ENCODE measurements around the gene FAM241A. TPM values are rescaled to one million over a fixed set of nuclear protein-coding genes. Genes with fewer than 3 reads are reported as not detected.

The FAM241A gene
- total RNA-seq, 1 experiment from 2014 or later, result 2.2 TPM

GRCh38 chr4:112182604-112183003 is 37.4 kb downstream of the FAM241A start:
- Histone ChIP-seq H2AFZ (ENCODE audit: low read length) (no peak overlapping the region), H3K79me2 (ENCODE audit: low read length) (no peaks in the 10 kb centered on the region), H3K27me3 (ENCODE audit: low read length) (no peaks in the 10 kb centered on the region), H3K9me2 (replicated peaks; ENCODE audit: low read length) (no peaks in the 10 kb centered on the region), H4K20me1 (ENCODE audit: low read length) (no peaks in the 10 kb centered on the region), H3K9me3 (ENCODE audit: low read length) (no peaks in the 10 kb centered on the region), H3K27ac (ENCODE audit: low read length) (no peak overlapping the region), H3F3A (ENCODE audit: low read length, unreplicated experiment) (no peaks in the 10 kb centered on the region), H3K9ac (ENCODE audit: low read length) (no peak overlapping the region), H3K36me3 (ENCODE audit: low read depth, low read length) (no peaks in the 10 kb centered on the region), H3K4me2 (ENCODE audit: low read length) (no peak overlapping the region), H3K4me3 (ENCODE audit: low read length) (no peak overlapping the region), H3K4me1 (ENCODE audit: insufficient read depth, low read length) (no peaks in the 10 kb centered on the region)
- no TSS peak for BruUV-seq (replicated peaks)
- ATAC-seq (no peak), DNase-seq (no peak)
- intact Hi-C loops (cut with micrococcal nuclease), result no loop called here
- POLR2A ChIA-PET (ENCODE audit: unreplicated experiment), result no interaction called here
- CTCF ChIA-PET, result no interaction called here
- TF ChIP-seq EZH2phosphoT487 (IDR thresholded peaks at IDR 0.05; ENCODE audit: borderline replicate concordance, low read length) (no peak), CTCF (conservative IDR thresholded peaks at IDR 0.05; ENCODE audit: low read depth, low read length) (no peak), EZH2 (IDR thresholded peaks at IDR 0.05; ENCODE audit: low read length, unreplicated experiment) (no peak)

GRCh38 chr4:112183252-112183651 is 38.0 kb downstream of the FAM241A start:
- Histone ChIP-seq H3K9ac (ENCODE audit: low read length) (no peak overlapping the region), H3K4me1 (ENCODE audit: insufficient read depth, low read length) (no peaks in the 10 kb centered on the region), H3K36me3 (ENCODE audit: low read depth, low read length) (no peaks in the 10 kb centered on the region), H2AFZ (ENCODE audit: low read length) (no peak overlapping the region), H3K27ac (ENCODE audit: low read length) (no peak overlapping the region), H3K27me3 (ENCODE audit: low read length) (no peaks in the 10 kb centered on the region), H3K9me3 (ENCODE audit: low read length) (no peaks in the 10 kb centered on the region), H4K20me1 (ENCODE audit: low read length) (no peaks in the 10 kb centered on the region), H3K9me2 (replicated peaks; ENCODE audit: low read length) (no peaks in the 10 kb centered on the region), H3K4me2 (ENCODE audit: low read length) (no peak overlapping the region), H3F3A (ENCODE audit: low read length, unreplicated experiment) (no peaks in the 10 kb centered on the region), H3K79me2 (ENCODE audit: low read length) (no peaks in the 10 kb centered on the region), H3K4me3 (ENCODE audit: low read length) (no peak overlapping the region)
- ChIA-PET CTCF (no interaction called here), POLR2A (ENCODE audit: unreplicated experiment) (no interaction called here)
- TF ChIP-seq EZH2 (IDR thresholded peaks at IDR 0.05; ENCODE audit: low read length, unreplicated experiment) (no peak), CTCF (conservative IDR thresholded peaks at IDR 0.05; ENCODE audit: low read depth, low read length) (no peak), EZH2phosphoT487 (IDR thresholded peaks at IDR 0.05; ENCODE audit: borderline replicate concordance, low read length) (no peak)
- DNase-seq (no peak), ATAC-seq (no peak)
- BruUV-seq (replicated peaks), result no TSS peak
- intact Hi-C loops (cut with micrococcal nuclease), result no loop called here

GRCh38 chr4:112184438-112184837 is 39.2 kb downstream of the FAM241A start:
- H3K4me2 ChIP-seq (ENCODE audit: low read length), result no peak overlapping the region
- no peak overlapping the region for H3K9ac ChIP-seq (ENCODE audit: low read length)
- no peaks in the 10 kb centered on the region for H3K36me3 ChIP-seq (ENCODE audit: low read depth, low read length)
- no peak for TF ChIP-seq CTCF (conservative IDR thresholded peaks at IDR 0.05; ENCODE audit: low read depth, low read length)
- TF ChIP-seq EZH2 (IDR thresholded peaks at IDR 0.05; ENCODE audit: low read length, unreplicated experiment), result no peak
- TF ChIP-seq EZH2phosphoT487 (IDR thresholded peaks at IDR 0.05; ENCODE audit: borderline replicate concordance, low read length), result no peak
- no peaks in the 10 kb centered on the region for H3K9me2 ChIP-seq (replicated peaks; ENCODE audit: low read length)
- no peaks in the 10 kb centered on the region for H3K9me3 ChIP-seq (ENCODE audit: low read length)
- H3K79me2 ChIP-seq (ENCODE audit: low read length), result no peaks in the 10 kb centered on the region
- H3F3A ChIP-seq (ENCODE audit: low read length, unreplicated experiment), result no peaks in the 10 kb centered on the region
- H3K4me1 ChIP-seq (ENCODE audit: insufficient read depth, low read length), result no peaks in the 10 kb centered on the region
- no peaks in the 10 kb centered on the region for H4K20me1 ChIP-seq (ENCODE audit: low read length)
- no peak overlapping the region for H2AFZ ChIP-seq (ENCODE audit: low read length)
- ATAC-seq (no peak), DNase-seq (no peak)
- H3K27ac ChIP-seq (ENCODE audit: low read length), result no peak overlapping the region
- ChIA-PET CTCF (no interaction called here), POLR2A (ENCODE audit: unreplicated experiment) (no interaction called here)
- no peak overlapping the region for H3K4me3 ChIP-seq (ENCODE audit: low read length)
- intact Hi-C loops (cut with micrococcal nuclease), result no loop called here
- H3K27me3 ChIP-seq (ENCODE audit: low read length), result no peaks in the 10 kb centered on the region
- no TSS peak for BruUV-seq (replicated peaks)
